Measurements from ENCODE around the gene ATP6AP1.

Gene ATP6AP1

DNA sequence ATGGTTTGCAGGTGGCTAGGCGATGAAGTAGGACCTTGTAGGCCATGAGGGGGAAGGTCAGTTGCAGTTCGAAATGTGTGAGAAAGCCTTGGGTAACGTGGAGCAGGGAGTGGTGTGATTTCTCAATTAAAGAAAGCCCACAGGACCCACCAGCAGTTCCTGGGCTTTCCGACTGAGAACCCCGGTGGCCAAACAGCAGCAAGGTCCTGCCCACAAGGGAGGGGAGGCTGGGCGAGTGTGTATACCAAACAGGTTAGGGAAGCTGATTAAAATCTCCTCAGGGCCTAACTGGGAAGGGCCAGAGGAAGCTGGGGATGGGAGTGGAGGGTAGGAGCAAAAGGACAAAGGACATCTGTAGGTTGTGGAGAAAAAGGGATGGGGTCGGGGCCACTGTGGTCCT lies 2.4 kb downstream of the ATP6AP1 start:
- DNase-seq (ENCODE audit: low spot score) = no peak

- no peak for DNase-seq (ENCODE audit: low spot score)
These were observed 2.9 kb downstream of the ATP6AP1 start for GRCh38 chrX:154431341-154431740.

DNA sequence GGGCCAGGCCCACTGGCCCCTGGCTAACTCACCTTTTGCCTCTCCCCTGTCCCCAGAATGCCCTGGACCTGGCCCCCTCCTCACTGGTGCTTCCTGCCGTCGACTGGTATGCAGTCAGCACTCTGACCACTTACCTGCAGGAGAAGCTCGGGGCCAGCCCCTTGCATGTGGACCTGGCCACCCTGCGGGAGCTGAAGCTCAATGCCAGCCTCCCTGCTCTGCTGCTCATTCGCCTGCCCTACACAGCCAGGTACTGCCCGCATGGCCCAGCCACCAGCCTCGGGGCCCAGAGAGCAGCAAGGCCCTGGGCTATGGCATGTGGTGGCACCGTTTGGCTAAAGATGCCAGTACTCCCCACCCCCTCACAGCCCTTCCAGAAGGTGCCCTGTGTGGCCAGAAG lies 3.7 kb downstream of the ATP6AP1 start:
- no peak for DNase-seq (ENCODE audit: low spot score)

DNA sequence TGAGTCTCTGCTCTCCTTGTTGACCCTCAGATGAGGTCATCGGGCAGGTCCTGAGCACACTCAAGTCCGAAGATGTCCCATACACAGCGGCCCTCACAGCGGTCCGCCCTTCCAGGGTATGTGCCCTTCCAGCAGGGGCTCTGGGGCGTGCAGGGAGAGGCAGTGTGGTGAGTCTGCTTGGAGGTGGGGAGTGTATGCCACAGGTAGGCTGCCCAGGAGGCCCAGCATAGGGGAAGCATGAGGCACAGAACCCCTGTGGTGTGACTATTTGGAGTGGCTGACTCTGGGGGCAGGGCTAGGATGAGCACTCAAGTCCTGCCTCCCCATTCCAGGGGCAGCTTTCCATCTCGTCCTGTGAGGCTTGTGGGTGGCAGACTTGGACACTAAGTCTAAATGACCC lies 5.1 kb downstream of the ATP6AP1 start:
- no peak for DNase-seq (ENCODE audit: low spot score)

DNA sequence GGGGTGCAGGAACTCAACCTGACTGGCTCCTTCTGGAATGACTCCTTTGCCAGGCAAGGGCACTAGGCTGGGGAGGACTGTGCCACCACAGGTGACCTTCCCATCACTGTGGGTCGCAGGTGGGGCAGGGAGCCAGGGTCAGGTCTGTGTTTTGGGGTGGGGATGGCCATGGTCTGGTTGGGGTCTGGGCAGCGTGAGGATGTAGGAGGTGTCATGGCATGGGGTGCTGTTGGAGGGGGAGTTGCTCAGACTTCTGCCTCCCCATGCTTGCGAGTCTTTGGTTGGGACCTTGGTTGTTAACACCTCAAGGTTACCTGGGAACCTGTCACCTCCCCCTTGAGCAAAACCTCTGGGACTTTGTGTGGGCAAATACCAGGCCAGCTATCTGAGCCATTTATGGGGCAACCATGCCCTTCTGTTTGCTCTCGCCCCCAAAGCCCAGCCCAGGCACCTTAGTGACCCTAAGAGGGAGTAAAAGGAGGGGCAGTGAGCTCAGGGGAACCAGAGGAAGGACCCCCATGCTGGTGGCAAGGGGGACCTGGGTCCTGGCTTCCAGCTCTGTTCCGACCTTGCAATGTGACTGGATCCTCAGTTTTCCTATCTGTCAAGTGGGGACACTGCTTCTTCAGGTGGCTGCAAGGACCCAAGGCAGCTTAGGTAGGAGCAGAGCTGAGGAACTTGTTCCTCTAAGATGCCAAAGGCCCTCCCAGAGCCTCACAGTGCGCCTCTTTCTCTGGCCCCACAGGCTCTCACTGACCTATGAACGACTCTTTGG lies 6.1 kb downstream of the ATP6AP1 start:
- DNase-seq (ENCODE audit: low spot score) = no peak

DNA sequence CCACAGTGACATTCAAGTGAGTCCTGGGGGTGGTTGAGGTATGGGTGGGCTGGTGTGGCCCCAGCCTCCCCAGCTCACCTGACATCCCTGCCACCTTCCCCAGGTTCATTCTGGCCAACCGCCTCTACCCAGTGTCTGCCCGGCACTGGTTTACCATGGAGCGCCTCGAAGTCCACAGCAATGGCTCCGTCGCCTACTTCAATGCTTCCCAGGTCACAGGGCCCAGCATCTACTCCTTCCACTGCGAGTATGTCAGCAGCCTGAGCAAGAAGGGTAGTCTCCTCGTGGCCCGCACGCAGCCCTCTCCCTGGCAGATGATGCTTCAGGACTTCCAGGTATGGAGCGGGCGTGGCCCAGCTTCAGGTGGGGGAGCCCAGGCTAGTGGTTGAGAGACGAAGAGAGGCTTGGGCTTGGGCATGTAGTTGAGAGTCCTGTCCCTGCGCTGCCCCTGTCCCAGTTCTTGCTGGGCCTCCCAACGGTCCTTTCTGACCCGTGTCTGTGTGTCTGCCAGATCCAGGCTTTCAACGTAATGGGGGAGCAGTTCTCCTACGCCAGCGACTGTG lies 6.8 kb downstream of the ATP6AP1 start:
- no peak for DNase-seq (ENCODE audit: low spot score)

DNA sequence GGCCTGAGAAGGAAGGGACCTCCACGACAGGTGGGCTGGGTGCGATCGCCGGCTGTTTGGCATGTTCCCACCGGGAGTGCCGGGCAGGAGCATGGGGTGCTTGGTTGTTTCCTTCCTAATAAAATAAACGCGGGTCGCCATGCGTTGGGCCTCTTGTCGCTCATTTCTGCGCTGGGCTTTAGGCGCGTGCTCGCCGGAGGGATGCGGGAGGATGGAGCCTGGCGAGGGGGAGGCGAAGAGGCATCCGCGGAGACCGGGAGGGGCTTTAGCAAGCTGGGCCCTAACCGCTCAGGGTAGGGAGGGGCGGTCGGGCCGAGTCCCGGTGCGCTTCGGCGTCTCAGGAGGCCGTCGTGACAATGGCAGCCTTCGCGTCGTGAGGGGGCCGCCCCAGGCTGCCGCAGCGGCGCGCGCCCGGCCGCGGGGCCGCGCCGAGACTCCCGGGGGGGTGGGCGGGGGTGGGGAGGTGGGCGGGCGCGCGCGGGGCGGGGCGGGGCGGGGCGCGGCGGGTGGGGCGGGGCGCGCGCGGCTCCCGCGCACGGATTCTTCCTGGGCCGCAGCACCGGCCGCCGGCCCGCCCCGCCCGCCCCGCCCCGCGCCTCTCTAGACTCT lies 8.0 kb downstream of the ATP6AP1 start:
- DNase-seq (ENCODE audit: low spot score) = no peak

- no peak for DNase-seq (ENCODE audit: low spot score)
These were observed 8.7 kb downstream of the ATP6AP1 start, which contains the start of gene GDI1 for GRCh38 chrX:154436983-154437752. TSS of gene GDI1 (plus strand) at chrX:154437154. CDS start at chrX:154437255, 101 bp downstream.

DNA sequence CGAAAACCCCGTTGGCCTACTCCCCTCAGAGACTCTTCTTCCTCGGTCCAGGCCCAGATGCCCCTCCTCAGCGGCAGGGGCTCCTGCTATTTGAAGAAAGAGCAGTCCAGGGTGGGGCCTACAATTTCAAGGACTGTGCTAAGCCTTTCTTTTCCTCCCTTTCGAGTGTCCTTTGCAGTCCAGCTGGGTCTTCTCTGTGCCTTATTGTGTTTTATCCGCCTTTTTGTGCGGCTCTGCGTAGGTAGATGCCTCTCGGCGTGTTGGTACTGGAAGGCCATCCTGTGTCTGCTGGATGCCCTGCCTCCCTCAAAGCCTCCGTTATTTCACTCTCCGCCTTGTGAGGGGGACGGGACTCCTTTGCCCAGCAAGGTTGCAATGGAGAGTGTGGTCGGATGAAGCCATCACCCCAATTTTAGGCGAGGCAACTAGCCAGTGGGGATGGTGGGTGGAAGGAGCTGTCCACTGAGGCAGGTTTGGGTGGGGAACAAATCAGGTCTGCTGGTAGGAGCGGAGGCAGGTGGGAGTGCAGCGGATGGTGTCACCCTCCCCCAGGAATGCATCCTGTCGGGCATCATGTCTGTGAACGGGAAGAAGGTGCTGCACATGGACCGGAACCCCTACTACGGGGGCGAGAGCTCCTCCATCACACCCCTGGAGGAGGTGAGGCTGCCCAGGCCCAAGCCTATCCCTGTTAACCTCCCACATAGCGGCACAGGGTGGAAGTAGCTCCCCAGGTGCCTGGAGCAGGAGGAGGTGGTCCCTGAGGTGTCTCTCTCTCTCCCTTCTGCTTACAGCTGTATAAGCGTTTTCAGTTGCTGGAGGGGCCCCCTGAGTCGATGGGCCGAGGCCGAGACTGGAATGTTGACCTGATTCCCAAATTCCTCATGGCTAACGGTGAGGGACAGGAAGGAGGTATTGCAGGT lies 9.8 kb downstream of the ATP6AP1 start:
- no peak for DNase-seq (ENCODE audit: low spot score)

DNA sequence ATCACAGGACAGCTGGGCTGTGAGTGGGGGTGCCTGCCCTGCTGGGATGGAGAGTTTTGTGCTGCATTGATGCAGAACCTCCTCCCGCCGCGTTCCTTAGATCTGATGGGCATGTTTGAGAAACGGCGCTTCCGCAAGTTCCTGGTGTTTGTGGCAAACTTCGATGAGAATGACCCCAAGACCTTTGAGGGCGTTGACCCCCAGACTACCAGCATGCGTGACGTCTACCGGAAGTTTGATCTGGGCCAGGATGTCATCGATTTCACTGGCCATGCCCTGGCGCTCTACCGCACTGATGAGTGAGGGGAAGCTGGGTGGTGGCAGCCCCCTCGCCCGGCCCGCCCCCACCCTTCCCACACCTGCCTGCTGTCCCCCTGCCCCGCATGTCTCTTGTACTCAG lies 11.4 kb downstream of the ATP6AP1 start:
- DNase-seq (ENCODE audit: low spot score) = no peak

DNA sequence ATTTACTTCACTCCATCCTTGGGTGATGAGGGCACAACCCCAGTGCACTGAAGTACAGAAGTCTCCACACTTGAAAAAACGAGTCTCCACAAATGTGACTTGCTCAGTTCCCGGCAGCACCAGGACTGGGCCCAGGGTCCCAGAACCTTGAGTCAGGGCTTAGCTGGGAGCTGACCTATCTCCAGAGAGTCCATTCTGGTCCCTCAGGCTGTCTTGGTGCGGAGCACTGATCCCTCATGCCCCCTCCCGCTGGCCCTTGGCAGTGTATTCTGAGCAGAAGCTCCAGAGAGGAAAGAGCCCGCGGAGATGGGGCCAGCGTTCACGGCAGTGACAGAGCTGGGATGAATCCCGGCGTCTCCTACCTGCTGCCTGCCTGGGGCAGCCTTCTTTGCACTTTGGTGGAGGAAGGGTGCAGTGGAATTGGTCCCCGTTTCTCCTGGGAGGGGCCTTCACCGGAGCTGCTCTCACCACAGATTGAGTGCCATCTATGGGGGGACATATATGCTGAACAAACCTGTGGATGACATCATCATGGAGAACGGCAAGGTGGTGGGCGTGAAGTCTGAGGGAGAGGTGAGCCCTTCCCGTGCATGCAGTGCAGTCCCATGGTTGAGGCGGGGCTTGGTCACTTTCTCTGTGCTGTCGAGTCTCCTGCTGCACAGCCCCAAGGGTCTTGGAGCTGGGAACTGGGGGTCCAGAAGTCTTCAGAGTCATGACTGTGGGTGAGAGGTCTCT lies 12.3 kb downstream of the ATP6AP1 start:
- DNase-seq (ENCODE audit: low spot score) = no peak

DNA sequence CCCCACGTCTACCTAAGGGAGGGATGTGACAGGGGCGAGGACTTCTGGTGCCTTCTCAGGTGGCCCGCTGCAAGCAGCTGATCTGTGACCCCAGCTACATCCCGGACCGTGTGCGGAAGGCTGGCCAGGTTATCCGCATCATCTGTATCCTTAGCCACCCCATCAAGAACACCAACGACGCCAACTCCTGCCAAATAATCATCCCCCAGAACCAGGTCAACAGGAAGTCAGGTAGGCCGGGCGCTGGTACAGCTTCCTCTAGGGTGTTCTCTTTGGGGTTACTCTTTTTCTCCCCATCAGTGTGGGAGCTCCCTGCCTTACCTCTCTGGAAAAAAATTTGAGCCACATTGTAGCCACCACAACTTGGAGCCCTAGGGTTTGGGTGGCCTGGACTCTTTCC lies 13.1 kb downstream of the ATP6AP1 start:
- DNase-seq (ENCODE audit: low spot score) = no peak

- no peak for DNase-seq (ENCODE audit: low spot score)
These were observed 13.7 kb downstream of the ATP6AP1 start for GRCh38 chrX:154441984-154442707.

GRCh38 chrX:154443479-154443910 lies 15.0 kb downstream of the ATP6AP1 start:
- no peak for DNase-seq (ENCODE audit: low spot score)

DNA sequence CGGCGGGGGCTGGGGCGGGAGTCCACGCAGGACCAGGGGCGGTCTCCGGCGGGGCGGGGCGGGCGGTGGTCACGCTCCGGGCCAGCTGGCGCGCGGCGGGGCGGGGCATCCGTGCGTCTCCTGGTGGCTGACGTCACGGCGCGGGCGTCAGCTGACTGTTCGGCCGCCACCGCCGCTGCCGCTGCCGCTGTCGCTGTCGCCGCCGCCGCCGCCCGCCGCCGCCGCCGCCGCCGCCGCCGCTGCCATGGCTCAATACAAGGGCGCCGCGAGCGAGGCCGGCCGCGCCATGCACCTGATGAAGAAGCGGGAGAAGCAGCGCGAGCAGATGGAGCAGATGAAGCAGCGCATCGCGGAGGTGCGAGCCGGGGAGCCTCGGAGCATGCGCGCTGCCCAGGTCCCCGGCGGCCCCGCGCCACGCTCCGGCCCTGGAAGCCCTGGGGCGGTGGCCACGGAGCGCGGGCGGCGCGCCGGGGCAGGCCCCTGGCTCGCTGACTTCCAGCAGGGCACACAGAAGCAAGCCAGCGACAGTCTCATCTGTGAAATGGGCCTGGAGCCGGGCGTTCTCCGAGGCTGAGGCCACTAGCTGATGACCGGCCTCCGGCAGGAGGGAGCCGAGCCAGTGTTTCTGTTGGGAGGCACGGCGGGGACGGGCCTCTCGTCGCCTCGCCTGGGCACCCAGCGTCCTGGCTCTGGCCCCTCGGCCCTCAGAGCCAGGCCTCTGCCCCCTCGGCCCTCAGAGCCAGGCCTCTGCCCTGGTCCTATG lies 15.7 kb downstream of the ATP6AP1 start, which contains the start of gene FAM50A:
Gene FAM50A (plus strand): TSS at position 150 of the 763 bp plus-strand sequence. CDS start 95 bp downstream, at position 245.
- DNase-seq (ENCODE audit: low spot score) = peak; percentile 74

- DNase-seq (ENCODE audit: low spot score) = no peak
These were observed 16.3 kb downstream of the ATP6AP1 start for GRCh38 chrX:154444755-154445246.

DNA sequence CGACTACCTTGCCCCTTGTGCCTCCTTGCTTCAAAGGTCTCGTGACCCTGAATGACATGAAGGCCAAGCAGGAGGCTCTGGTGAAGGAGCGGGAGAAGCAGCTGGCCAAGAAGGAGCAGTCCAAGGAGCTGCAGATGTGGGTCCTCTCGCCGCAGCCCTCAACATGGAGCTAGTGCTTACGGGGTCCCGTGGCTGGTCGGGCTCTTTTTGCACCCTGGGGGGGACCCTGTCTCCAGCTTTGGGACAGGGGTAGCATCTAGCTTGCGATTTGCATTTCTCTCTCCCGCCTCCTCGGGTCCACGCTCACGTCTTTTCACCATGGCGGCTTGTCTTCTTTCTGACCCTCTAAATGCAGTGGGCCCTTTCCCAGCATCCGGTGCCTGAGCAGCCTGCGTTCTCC lies 17.3 kb downstream of the ATP6AP1 start:
- no peak for DNase-seq (ENCODE audit: low spot score)

DNA sequence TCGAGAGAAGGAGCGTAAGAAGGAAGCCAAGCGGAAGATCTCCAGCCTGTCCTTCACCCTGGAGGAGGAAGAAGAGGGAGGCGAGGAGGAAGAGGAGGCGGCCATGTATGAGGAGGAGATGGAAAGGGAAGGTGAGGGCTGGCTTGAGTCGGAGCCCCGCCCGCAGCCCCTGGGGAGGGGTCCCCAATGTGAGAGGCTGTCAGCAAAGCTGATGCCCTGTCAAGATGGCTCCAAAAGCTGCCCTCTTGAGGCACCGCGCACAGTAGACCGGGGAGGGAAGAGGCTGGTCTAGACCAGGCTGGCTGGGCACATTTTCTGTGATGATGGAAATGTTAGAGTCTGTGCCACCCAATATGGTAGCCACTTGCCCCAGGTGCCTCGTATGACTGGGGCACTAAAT lies 18.0 kb downstream of the ATP6AP1 start:
- DNase-seq (ENCODE audit: low spot score) = no peak

DNA sequence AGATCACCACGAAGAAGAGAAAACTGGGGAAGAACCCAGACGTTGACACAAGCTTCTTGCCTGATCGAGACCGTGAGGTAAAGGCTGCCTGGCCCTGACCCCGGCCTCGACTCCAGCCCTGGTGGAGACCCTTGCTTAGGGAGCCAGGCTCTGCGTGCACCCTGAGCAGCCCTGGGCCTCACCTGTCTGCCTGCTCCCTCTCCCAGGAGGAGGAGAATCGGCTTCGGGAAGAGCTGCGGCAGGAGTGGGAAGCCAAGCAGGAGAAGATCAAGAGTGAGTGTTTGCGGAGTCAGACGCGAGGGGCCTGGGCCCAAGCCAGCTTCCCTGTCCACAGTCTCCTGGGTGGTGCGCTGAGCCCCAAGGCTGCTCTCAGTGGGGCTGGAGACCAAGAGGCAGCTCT lies 20.0 kb downstream of the ATP6AP1 start:
- no peak for DNase-seq (ENCODE audit: low spot score)
